Renal cortex interstitium (tissue), 11 donors: ENCODE measurements around the gene CCNB3. TPM values are rescaled to one million over a fixed set of nuclear protein-coding genes. Genes with fewer than 3 reads are reported as not detected.

Experiments
- DNase-seq, 11 donors: peaks; one replicate each; pipeline ENCODE4 v3.0.0-alpha.2; 2013; ENCODE audit warnings: low read depth in 9 of 11, low spot score in 4 of 11; ENCODE audit errors: extremely low read depth in 1 of 11
- polyA plus RNA-seq, 3 donors: library from polyadenylated mRNA; unstranded; fragments of 120-200 nt; gene quantifications; one replicate each; pipeline ENCODE4 v1.2.1, GENCODE V29; 2013; ENCODE audit not compliant: insufficient read length in 3 of 3

The CCNB3 gene
- polyA plus RNA-seq, 3 donors = 0.99 to 1.1 (median 1.1) TPM

- DNase-seq = no peak
These were observed 128.7 kb downstream of the CCNB3 start for GRCh38 chrX:50333308-50333707.

GRCh38 chrX:50343917-50344316 lies 139.4 kb downstream of the CCNB3 start:
- no peak for DNase-seq

GRCh38 chrX:50372966-50373365 lies 168.4 kb downstream of the CCNB3 start:
- no peak for DNase-seq

- DNase-seq = no peak
These were observed 171.1 kb downstream of the CCNB3 start for GRCh38 chrX:50375481-50376267.

- DNase-seq = no peak
These were observed 177.3 kb downstream of the CCNB3 start for GRCh38 chrX:50381729-50382415.

- no peak for DNase-seq
These were observed 182.0 kb downstream of the CCNB3 start for GRCh38 chrX:50386520-50386919.

DNA sequence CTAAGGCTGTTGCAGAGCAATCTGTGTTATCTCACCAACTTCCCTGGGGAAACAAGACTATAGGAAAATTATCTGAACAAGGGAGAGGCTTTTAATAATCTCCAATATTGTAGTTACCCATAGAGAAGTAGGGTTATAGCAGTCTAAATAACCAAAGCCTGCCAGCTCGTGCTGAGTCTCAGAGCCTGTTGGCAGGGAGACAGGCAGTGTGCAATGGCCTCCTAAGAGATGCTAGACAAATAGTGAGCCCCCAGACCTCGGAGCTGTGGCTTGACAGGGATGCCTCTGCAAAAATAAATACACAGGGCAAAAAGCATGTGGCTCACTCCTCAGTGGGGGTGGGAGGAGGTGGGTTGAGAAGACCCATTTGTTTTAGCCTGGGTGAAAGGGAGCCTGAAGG lies 189.3 kb downstream of the CCNB3 start:
- DNase-seq = no peak

Other genes starting within 250 kb of the CCNB3 start
- under 1 TPM; 0.11 to 0.16 (median 0.11) TPM for gene AKAP4, start 3.8 kb upstream of the CCNB3 start, polyA plus RNA-seq